ENCODE measurements around the gene ACVR1C. TPM values are rescaled to one million over a fixed set of nuclear protein-coding genes. Genes with fewer than 3 reads are reported as not detected.

Gene ACVR1C
- total RNA-seq, 6 experiments from 2014 or later = 0.37 to 3.9 (median 1.9) TPM

GRCh38 chr2:157492189-157492773 is 136.4 kb downstream of the ACVR1C start:
- peaks cover 0 to 18% (median 5%) of the 10 kb centered on the region in 4 donors for H3K4me1 ChIP-seq
- H3K9me3 ChIP-seq = no peaks in the 10 kb centered on the region
- peak; percentile 74 to 84 (median 79) for ATAC-seq
- 11% methylated on average over 5 of the region's 5 CpGs for WGBS (ENCODE audit: insufficient coverage, low coverage, low lambda C conversion rate, missing lambda C conversion rate)
- intact Hi-C loops (cut with DNase I) = no loop called here
- H3K27ac ChIP-seq = no peak overlapping the region
- TF ChIP-seq CTCF (IDR thresholded peaks at IDR 0.05) = peak; percentile 68 to 78 (median 74)
- TF ChIP-seq POLR2A (IDR thresholded peaks at IDR 0.05) = no peak
- no peaks in the 10 kb centered on the region for H3K27me3 ChIP-seq
- peak; percentile 50 to 76 (median 73) for DNase-seq
- H3K36me3 ChIP-seq = no peaks in the 10 kb centered on the region
- H3K4me3 ChIP-seq = no peak overlapping the region

- Histone ChIP-seq H3K27ac (no peak overlapping the region), H3K36me3 (no peaks in the 10 kb centered on the region), H3K27me3 (no peaks in the 10 kb centered on the region), H3K4me1 (peaks cover 0 to 18% (median 5%) of the 10 kb centered on the region in 4 donors), H3K4me3 (no peak overlapping the region), H3K9me3 (no peaks in the 10 kb centered on the region)
- no peak for TF ChIP-seq CTCF (IDR thresholded peaks at IDR 0.05)
- TF ChIP-seq POLR2A (IDR thresholded peaks at IDR 0.05) = no peak
- intact Hi-C loops (cut with DNase I) = no loop called here
- 40% methylated on average over 1 of the region's 1 CpG for WGBS (ENCODE audit: insufficient coverage, low coverage, low lambda C conversion rate, missing lambda C conversion rate)
- ATAC-seq = no peak
- DNase-seq = no peak
Measured at GRCh38 chr2:157489983-157490382, 138.7 kb downstream of the ACVR1C start.

GRCh38 chr2:157488877-157489276 is 139.8 kb downstream of the ACVR1C start:
- DNase-seq = peak; percentile 76 to 91 (median 89)
- WGBS (ENCODE audit: insufficient coverage, low coverage, low lambda C conversion rate, missing lambda C conversion rate) = 15% methylated on average over 3 of the region's 3 CpGs
- no peak overlapping the region for H3K27ac ChIP-seq

GRCh38 chr2:157487747-157488146 is 140.9 kb downstream of the ACVR1C start:
- Histone ChIP-seq H3K4me3 (no peak overlapping the region), H3K36me3 (no peaks in the 10 kb centered on the region), H3K27me3 (no peaks in the 10 kb centered on the region), H3K4me1 (peaks cover 0 to 18% (median 5%) of the 10 kb centered on the region in 4 donors), H3K27ac (no peak overlapping the region), H3K9me3 (no peaks in the 10 kb centered on the region)
- intact Hi-C loops (cut with DNase I) = no loop called here
- ATAC-seq = no peak
- DNase-seq = no peak
- 91% methylated on average over 3 of the region's 3 CpGs for WGBS (ENCODE audit: insufficient coverage, low coverage, low lambda C conversion rate, missing lambda C conversion rate)
- TF ChIP-seq CTCF (IDR thresholded peaks at IDR 0.05) = no peak
- no peak for TF ChIP-seq POLR2A (IDR thresholded peaks at IDR 0.05)

More at GRCh38 chr2:157488877-157489276, 139.8 kb downstream of the ACVR1C start:
- Histone ChIP-seq H3K27me3 (no peaks in the 10 kb centered on the region), H3K4me3 (no peak overlapping the region), H3K9me3 (no peaks in the 10 kb centered on the region), H3K36me3 (no peaks in the 10 kb centered on the region), H3K4me1 (peaks cover 0 to 18% (median 5%) of the 10 kb centered on the region in 4 donors)
- TF ChIP-seq CTCF (IDR thresholded peaks at IDR 0.05) (no peak), POLR2A (IDR thresholded peaks at IDR 0.05) (no peak)
- ATAC-seq = peak; percentile 97 to 99 (median 98)
- intact Hi-C loops (cut with DNase I) = no loop called here

Data from right lobe of liver (tissue), 6 donors.